AG08395 (cell line): ENCODE results near the gene TLE3.

Experiments
- DNase-seq: peaks from one replicate; pipeline ENCODE4 v3.0.0; 2012; ENCODE audit warnings: mixed read lengths, low spot score

The TLE3 gene

GRCh38 chr15:70061696-70062270 is 35.9 kb downstream of the TLE3 start:
- no peak for DNase-seq

GRCh38 chr15:70060993-70061305 is 36.8 kb downstream of the TLE3 start:
- DNase-seq: no peak

- no peak for DNase-seq
These were observed 37.3 kb downstream of the TLE3 start for GRCh38 chr15:70060214-70060992.

GRCh38 chr15:70059476-70060213 is 38.1 kb downstream of the TLE3 start:
- no peak for DNase-seq

- no peak for DNase-seq
These were observed 38.9 kb downstream of the TLE3 start for GRCh38 chr15:70058642-70059360.

- DNase-seq: no peak
These were observed 39.6 kb downstream of the TLE3 start for GRCh38 chr15:70057931-70058641.

- DNase-seq: no peak
These were observed 41.5 kb downstream of the TLE3 start for GRCh38 chr15:70056091-70056680.

GRCh38 chr15:70055601-70056051 is 42.1 kb downstream of the TLE3 start:
- no peak for DNase-seq

GRCh38 chr15:70054884-70055387 is 42.8 kb downstream of the TLE3 start:
- no peak for DNase-seq

GRCh38 chr15:70054366-70054765 is 43.4 kb downstream of the TLE3 start:
- no peak for DNase-seq

GRCh38 chr15:70053716-70054229 is 43.9 kb downstream of the TLE3 start:
- no peak for DNase-seq

- no peak for DNase-seq
These were observed 44.6 kb downstream of the TLE3 start for GRCh38 chr15:70053001-70053715.

- DNase-seq: no peak
These were observed 45.6 kb downstream of the TLE3 start for GRCh38 chr15:70051948-70052633.

GRCh38 chr15:70050970-70051369 is 46.7 kb downstream of the TLE3 start:
- no peak for DNase-seq

GRCh38 chr15:70050441-70050840 is 47.3 kb downstream of the TLE3 start:
- DNase-seq: no peak

GRCh38 chr15:70049701-70050301 is 47.9 kb downstream of the TLE3 start:
- DNase-seq: no peak

- no peak for DNase-seq
These were observed 48.9 kb downstream of the TLE3 start for GRCh38 chr15:70048578-70049514.

GRCh38 chr15:70048198-70048565 is 49.5 kb downstream of the TLE3 start:
- no peak for DNase-seq
